HepG2 (cell line): ENCODE data around the gene CMTM2. TPM values are rescaled to one million over a fixed set of nuclear protein-coding genes. Genes with fewer than 3 reads are reported as not detected.
"Not testable (repeated sequence)": the region's sequence is repeated elsewhere in the genome, so short reads cannot be mapped to it uniquely, and the experiment has no call there.

ENCODE experiments used
- ATAC-seq: fragments of 200-7000 bp; cut with Tn5 transposase; 3 replicates; pipeline ENCODE4 v1.9.1; 2020; ENCODE audit warnings: mild to moderate bottlenecking, moderate library complexity
- BruUV-seq: library from RNA; stranded (reverse); fragments of 400-500 nt; replicated peaks from 2 replicates; lab custom pipeline; 2021; lab: Mats Ljungman, UMichigan
- CTCF ChIA-PET: fragments of 300-600 bp; formaldehyde crosslinking; extraction: SDS; loops from one replicate; lab custom pipeline; 2021; ENCODE audit warnings: low total read pairs, inconsistent platforms, low intra/inter-chr PET ratio; lab: Yijun Ruan, JAX
- POLR2A ChIA-PET: fragments of 350-600 bp; sonication (Branson Sonifier 250); formaldehyde crosslinking; loops from one replicate; lab custom pipeline; 2020; ENCODE audit warnings: antibody characterized with exemption, inconsistent platforms; lab: Yijun Ruan, JAX
- DNase-seq: peaks from one replicate; pipeline ENCODE4 v3.0.0-alpha.2; 2015; ENCODE audit warnings: low spot score
- FAIRE-seq: peaks from 3 replicates; lab custom pipeline; 2011; peaks lifted over from hg19 to GRCh38; lab: Jason Lieb, UNC
- H2AFZ ChIP-seq: one replicate; pipeline ENCODE4 v1.6.1; 2011; ENCODE audit warnings: low read length, inconsistent platforms
- H3K27ac ChIP-seq: fragments of 300-600 bp; 3 replicates; pipeline ENCODE4 v1.8.0; 2011; ENCODE audit warnings: mixed run types, mild to moderate bottlenecking, mixed read lengths, low read length, inconsistent platforms; ENCODE audit not compliant: insufficient read depth; ENCODE audit errors: extremely low read length
- H3K27me3 ChIP-seq, 2 experiments: fragments of 200-600 bp in 1 of 2; 2 replicates in 1 of 2; 3 replicates in 1 of 2; pipeline versions ENCODE4 v1.6.0 to v1.8.0; 2011; ENCODE audit warnings: low read length in 2 of 2, mild to moderate bottlenecking in 2 of 2, moderate library complexity in 2 of 2, inconsistent platforms in 1 of 2; ENCODE audit not compliant: insufficient read depth in 2 of 2, control insufficient read depth in 1 of 2
- H3K36me3 ChIP-seq, 2 experiments: fragments of 200-600 bp in 1 of 2; replicated peaks in 1 of 2; 2 replicates in 1 of 2; 3 replicates in 1 of 2; pipeline versions ENCODE4 v1.5.1 to v1.8.0; 2011; ENCODE audit warnings: low read length in 2 of 2, inconsistent platforms in 1 of 2; ENCODE audit not compliant: insufficient read depth in 2 of 2, control insufficient read depth in 1 of 2
- H3K4me1 ChIP-seq: 2 replicates; pipeline ENCODE4 v1.5.1; 2012; ENCODE audit warnings: low read length, inconsistent platforms; ENCODE audit not compliant: insufficient read depth
- H3K4me2 ChIP-seq: 2 replicates; pipeline ENCODE4 v1.6.0; 2011; ENCODE audit warnings: low read depth, low read length, inconsistent platforms
- H3K4me3 ChIP-seq, 3 experiments: fragments of 200-600 bp in 1 of 3; sonication (generic), shearing (Covaris generic) in 1 of 3; replicated peaks in 1 of 3; 2 replicates each; pipeline ENCODE4 v1.5.1; 2011 to 2016; ENCODE audit warnings: low read length in 3 of 3, inconsistent platforms in 2 of 3, low read depth in 2 of 3, mild to moderate bottlenecking in 2 of 3, control low read depth in 1 of 3, mixed read lengths in 1 of 3; ENCODE audit not compliant: insufficient read depth in 1 of 3
- H3K79me2 ChIP-seq: one replicate; pipeline ENCODE4 v1.6.1; 2011; ENCODE audit warnings: low read length, inconsistent platforms; ENCODE audit not compliant: insufficient read depth
- H3K9ac ChIP-seq: 2 replicates; pipeline ENCODE4 v1.6.0; 2011; ENCODE audit warnings: mild to moderate bottlenecking, low read depth, low read length, inconsistent platforms; ENCODE audit not compliant: insufficient read depth
- H3K9me3 ChIP-seq: 2 replicates; pipeline ENCODE4 v1.5.1; 2012; ENCODE audit warnings: mild to moderate bottlenecking, low read length
- H4K20me1 ChIP-seq: 2 replicates; pipeline ENCODE4 v1.6.0; 2011; ENCODE audit warnings: inconsistent platforms, mild to moderate bottlenecking, low read length, moderate library complexity; ENCODE audit not compliant: insufficient read depth
- AGO2 ChIP-seq: fragments of 200-400 bp; formaldehyde crosslinking; optimal IDR thresholded peaks from 2 replicates; pipeline ENCODE3; 2017; ENCODE audit warnings: mild to moderate bottlenecking, low read depth, low read length, moderate library complexity
- MTF2 ChIP-seq: sonication (generic); formaldehyde crosslinking; IDR thresholded peaks from 2 replicates; pipeline ENCODE4 v1.5.0; 2020; ENCODE audit warnings: missing genetic modification reagents, borderline replicate concordance
- NKX3-1 ChIP-seq: sonication (generic); formaldehyde crosslinking; IDR thresholded peaks from 2 replicates; pipeline ENCODE4 v1.5.0; 2020; ENCODE audit warnings: missing genetic modification reagents
- PRDM4 ChIP-seq: sonication (generic); formaldehyde crosslinking; IDR thresholded peaks from 2 replicates; pipeline ENCODE4 v1.9.0; 2021; ENCODE audit warnings: missing genetic modification reagents, borderline replicate concordance
- RORA ChIP-seq: sonication (generic); formaldehyde crosslinking; IDR thresholded peaks from 2 replicates; pipeline ENCODE4 v1.5.0; 2020; ENCODE audit warnings: mild to moderate bottlenecking, missing genetic modification reagents, moderate library complexity
- ZNF121 ChIP-seq: sonication (generic); formaldehyde crosslinking; IDR thresholded peaks from 2 replicates; pipeline ENCODE4 v1.5.0; 2020; ENCODE audit warnings: mild to moderate bottlenecking, missing genetic modification reagents
- ZNF264 ChIP-seq: sonication (generic); formaldehyde crosslinking; IDR thresholded peaks from 2 replicates; pipeline ENCODE4 v1.4.0; 2020; ENCODE audit warnings: missing genetic modification reagents
- WGBS: methylation state at CpG from one replicate; pipeline ENCODE4 v1.1.6; 2017; ENCODE audit warnings: low lambda C conversion rate; 5-methylcytosine and 5-hydroxymethylcytosine counted together
- in situ Hi-C: cut with HindIII; loops from 2 replicates; pipeline ENCODE4 v1.10.0; 2017; ENCODE audit warnings: low pct_unique_long_range_greater_than_20kb; ENCODE audit not compliant: extremely low pct_ligation_motif_present
- intact Hi-C: fragments of 100-400 bp; cut with micrococcal nuclease; formaldehyde crosslinking; loops from one replicate; pipeline ENCODE4 v1.10.0; 2022; ENCODE audit not compliant: unreplicated experiment
- polyA plus RNA-seq, 8 experiments: library from polyadenylated mRNA; depleted of rRNA in 3 of 8; stranded (reverse) in 7 of 8; unstranded in 1 of 8; fragments of >200 nt; fragmentation: Illumina TruSeq in 4 of 8; extraction: Trizol in 4 of 8; gene quantifications; 2 replicates each; pipeline versions ENCODE4 v1.2.1 to v1.2.3, GENCODE V29; 2011 to 2016; ENCODE audit warnings: low read depth in 4 of 8, missing spikeins in 1 of 8, mixed read lengths in 1 of 8; ENCODE audit not compliant: insufficient read depth in 1 of 8
- total RNA-seq, 5 experiments: library from RNA; depleted of rRNA; stranded (reverse); fragments of >200 nt; fragmentation: Illumina TruSeq; extraction: Trizol; gene quantifications; 2 replicates each; pipeline ENCODE4 v1.2.3, GENCODE V29; 2016; ENCODE audit warnings: low read depth in 1 of 5
- TF ChIP-seq, protein P1 (sequence below): sonication (generic); formaldehyde crosslinking; IDR thresholded peaks from 2 replicates; pipeline ENCODE4 v1.5.0; 2020; ENCODE audit warnings: mild to moderate bottlenecking, missing genetic modification reagents

The CMTM2 gene
- total and polyA plus RNA-seq, 2 of the 13 experiments (the other 11 are each of a cell fraction or from before 2014, with no cell fraction given): not detected

- TF ChIP-seq ZNF121 (CRISPR knock-in tag) (no peak), ZNF264 (CRISPR knock-in tag) (no peak), MTF2 (CRISPR knock-in tag) (no peak), NKX3-1 (CRISPR knock-in tag) (no peak), RORA (CRISPR knock-in tag) (no peak), AGO2 (no peak), PRDM4 (CRISPR knock-in tag) (no peak)
Measured at GRCh38 chr16:66594739-66595138, 15.5 kb downstream of the CMTM2 start (continued).

DNA sequence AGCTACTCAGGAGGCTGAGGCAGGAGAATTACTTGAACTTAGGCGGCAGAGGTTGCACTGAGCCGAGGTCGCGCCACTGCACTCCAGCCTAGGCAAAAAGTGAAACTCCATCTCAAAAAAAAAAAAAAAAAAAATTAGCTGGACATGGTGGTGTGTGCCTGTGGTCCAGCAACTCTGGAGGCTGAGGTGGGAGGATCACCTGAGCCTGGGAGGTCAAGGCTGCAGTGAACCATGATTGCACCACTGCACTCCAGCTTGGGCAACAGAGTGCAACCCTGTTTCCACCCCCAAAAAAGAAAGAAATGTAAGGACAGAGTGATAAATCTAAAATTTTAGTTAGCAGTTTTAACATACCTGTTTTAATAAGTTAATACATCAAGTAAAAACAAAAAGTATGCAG, 17.3 kb downstream of the CMTM2 start:
- WGBS: 79% methylated on average over 4 of the region's 4 CpGs
- ATAC-seq, in situ Hi-C loops, intact Hi-C loops, H3K36me3 ChIP-seq, FAIRE-seq, BruUV-seq, H3K27ac ChIP-seq, H3K9me3 ChIP-seq, H2AFZ ChIP-seq, H3K79me2 ChIP-seq, H3K4me3 ChIP-seq, H3K4me2 ChIP-seq, H3K4me1 ChIP-seq, H3K27me3 ChIP-seq, POLR2A ChIA-PET, DNase-seq, CTCF ChIA-PET, H3K9ac ChIP-seq, H4K20me1 ChIP-seq: not testable (repeated sequence)
- TF ChIP-seq, protein P1, sequence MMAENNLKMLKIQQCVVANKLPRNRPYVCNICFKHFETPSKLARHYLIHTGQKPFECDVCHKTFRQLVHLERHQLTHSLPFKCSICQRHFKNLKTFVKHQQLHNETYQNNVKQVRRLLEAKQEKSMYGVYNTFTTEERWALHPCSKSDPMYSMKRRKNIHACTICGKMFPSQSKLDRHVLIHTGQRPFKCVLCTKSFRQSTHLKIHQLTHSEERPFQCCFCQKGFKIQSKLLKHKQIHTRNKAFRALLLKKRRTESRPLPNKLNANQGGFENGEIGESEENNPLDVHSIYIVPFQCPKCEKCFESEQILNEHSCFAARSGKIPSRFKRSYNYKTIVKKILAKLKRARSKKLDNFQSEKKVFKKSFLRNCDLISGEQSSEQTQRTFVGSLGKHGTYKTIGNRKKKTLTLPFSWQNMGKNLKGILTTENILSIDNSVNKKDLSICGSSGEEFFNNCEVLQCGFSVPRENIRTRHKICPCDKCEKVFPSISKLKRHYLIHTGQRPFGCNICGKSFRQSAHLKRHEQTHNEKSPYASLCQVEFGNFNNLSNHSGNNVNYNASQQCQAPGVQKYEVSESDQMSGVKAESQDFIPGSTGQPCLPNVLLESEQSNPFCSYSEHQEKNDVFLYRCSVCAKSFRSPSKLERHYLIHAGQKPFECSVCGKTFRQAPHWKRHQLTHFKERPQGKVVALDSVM (CRISPR knock-in tag): peak; percentile 92
